Lung (tissue), 12 donors: Measurements from ENCODE around the gene MSL3. TPM values are rescaled to one million over a fixed set of nuclear protein-coding genes. Genes with fewer than 3 reads are reported as not detected.

Experiments
- ATAC-seq: fragments of 200-7000 bp; cut with Tn5 transposase; one replicate; pipeline ENCODE4 v1.9.1; 2020; ENCODE audit warnings: moderate number of reproducible peaks; ENCODE audit not compliant: insufficient read depth, low FRiP score
- DNase-seq, 3 donors: peaks; one replicate each; pipeline ENCODE4 v3.0.0-alpha.2; 2013 to 2017
- H3K27ac ChIP-seq, 2 donors: one replicate each; pipeline ENCODE4 v1.5.1; 2013; ENCODE audit warnings: mild to moderate bottlenecking in 2 of 2, moderate library complexity in 2 of 2, control low read depth in 1 of 2, inconsistent platforms in 1 of 2, low read depth in 1 of 2, low read length in 1 of 2
- H3K27me3 ChIP-seq, 3 donors: one replicate each; pipeline ENCODE4 v1.5.1; 2013; ENCODE audit warnings: low read length in 2 of 3; ENCODE audit not compliant: control insufficient read depth in 3 of 3, insufficient read depth in 3 of 3
- H3K36me3 ChIP-seq, 4 donors: one replicate each; pipeline ENCODE4 v1.5.1; 2013; ENCODE audit warnings: low read length in 4 of 4, mild to moderate bottlenecking in 1 of 4, moderate library complexity in 1 of 4; ENCODE audit not compliant: control insufficient read depth in 4 of 4, insufficient read depth in 4 of 4
- H3K4me1 ChIP-seq, 5 donors: one replicate each; pipeline ENCODE4 v1.5.1; 2013; ENCODE audit warnings: low read length in 5 of 5, mild to moderate bottlenecking in 2 of 5, moderate library complexity in 1 of 5; ENCODE audit not compliant: control insufficient read depth in 5 of 5, insufficient read depth in 5 of 5
- H3K4me3 ChIP-seq: one replicate; pipeline ENCODE4 v1.5.1; 2013; ENCODE audit warnings: mild to moderate bottlenecking, control low read depth, moderate library complexity
- H3K9ac ChIP-seq, 2 donors: one replicate each; pipeline ENCODE4 v1.5.1; 2013; ENCODE audit warnings: low read length in 2 of 2, control low read depth in 1 of 2; ENCODE audit not compliant: insufficient read depth in 1 of 2
- H3K9me3 ChIP-seq, 4 donors: one replicate each; pipeline ENCODE4 v1.5.1; 2013; ENCODE audit warnings: low read length in 3 of 4, mild to moderate bottlenecking in 1 of 4, moderate library complexity in 1 of 4; ENCODE audit not compliant: control insufficient read depth in 4 of 4, insufficient read depth in 3 of 4
- WGBS, 2 donors: extraction: QIAGEN DNeasy Blood & Tissue Kit; methylation state at CpG; one replicate each; pipeline ENCODE4 v1.1.7; 2013; 5-methylcytosine and 5-hydroxymethylcytosine counted together
- polyA plus RNA-seq, 2 donors: library from polyadenylated mRNA; stranded (reverse); fragments of 200-250 nt; gene quantifications; one replicate each; pipeline ENCODE4 v1.2.1, GENCODE V29; 2013
- total RNA-seq, 2 donors: library from RNA; depleted of rRNA in 1 of 2; stranded (reverse); fragments of >200 nt in 1 of 2; gene quantifications; one replicate each; pipeline ENCODE4 v1.2.1, GENCODE V29; 2014 to 2021
- TF ChIP-seq, protein P1 (sequence below): IDR thresholded peaks from 2 replicates; pipeline ENCODE4 v1.5.1; 2012; ENCODE audit warnings: mild to moderate bottlenecking; ENCODE audit errors: control extremely low read depth, extremely low read depth
- donor health status: control.
- donor health status: control.
- donor health status: Bipolar disorder and iron deficiency.
- donor health status: healthy.
- donor health status: DM: yes; HTN: yes; CAD: no.

Gene MSL3
- total and polyA plus RNA-seq, 4 donors = 28.2 to 39.7 (median 33.0) TPM

DNA sequence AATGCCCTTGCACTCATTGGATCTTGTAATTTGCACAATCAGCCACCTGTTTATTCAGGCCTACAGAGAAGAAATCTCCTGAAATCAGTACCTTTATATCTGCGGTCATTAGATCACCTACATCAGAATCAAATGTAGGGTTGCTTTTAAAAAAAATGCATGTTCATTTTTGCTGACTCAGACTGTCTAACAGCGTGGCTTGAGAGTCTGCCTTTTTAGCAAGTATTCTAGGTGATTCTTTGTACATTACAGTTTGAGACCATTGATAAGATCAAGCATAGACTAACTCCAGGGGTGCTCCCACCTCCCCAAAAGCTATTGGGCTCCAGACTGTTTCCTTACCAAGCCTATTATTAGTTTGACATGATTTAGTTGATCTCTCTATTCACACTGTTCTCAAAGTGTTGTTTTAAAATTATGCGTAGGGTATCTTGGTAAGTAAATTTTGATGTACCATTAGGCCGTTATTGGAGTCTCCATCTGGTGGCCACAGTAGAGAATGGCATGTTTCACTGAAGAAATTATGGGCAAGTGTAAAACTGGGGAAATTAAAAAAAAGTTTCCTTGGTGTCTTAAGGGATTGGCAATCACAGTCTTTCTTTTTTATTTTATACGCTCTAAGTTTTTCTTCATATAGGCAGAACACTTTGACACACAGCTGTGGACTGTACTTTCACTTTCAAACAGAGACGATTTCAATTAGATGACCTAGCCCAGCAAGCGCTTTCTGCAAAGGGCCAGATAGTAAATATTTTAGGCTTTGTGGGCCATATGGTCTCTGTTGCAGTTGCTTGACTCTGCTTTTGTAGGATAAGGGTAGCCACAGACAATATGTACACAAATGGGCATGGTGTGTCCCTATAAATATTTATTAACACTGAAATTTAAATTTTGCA is 33.7 kb upstream of the MSL3 start:
- WGBS, 2 donors = 53 to 59% methylated on average over 7 of the region's 7 CpGs
- H3K9ac ChIP-seq = no peak overlapping the region
- H3K4me3 ChIP-seq = no peak overlapping the region
- H3K9me3 ChIP-seq = no peaks in the 10 kb centered on the region
- DNase-seq = peak; percentile 30 to 56 (median 52)
- peaks cover 4 to 21% (median 6%) of the 10 kb centered on the region in 3 donors for H3K27me3 ChIP-seq
- H3K27ac ChIP-seq = no peak overlapping the region
- no peaks in the 10 kb centered on the region for H3K4me1 ChIP-seq
- H3K36me3 ChIP-seq = no peaks in the 10 kb centered on the region
- TF ChIP-seq, protein P1, sequence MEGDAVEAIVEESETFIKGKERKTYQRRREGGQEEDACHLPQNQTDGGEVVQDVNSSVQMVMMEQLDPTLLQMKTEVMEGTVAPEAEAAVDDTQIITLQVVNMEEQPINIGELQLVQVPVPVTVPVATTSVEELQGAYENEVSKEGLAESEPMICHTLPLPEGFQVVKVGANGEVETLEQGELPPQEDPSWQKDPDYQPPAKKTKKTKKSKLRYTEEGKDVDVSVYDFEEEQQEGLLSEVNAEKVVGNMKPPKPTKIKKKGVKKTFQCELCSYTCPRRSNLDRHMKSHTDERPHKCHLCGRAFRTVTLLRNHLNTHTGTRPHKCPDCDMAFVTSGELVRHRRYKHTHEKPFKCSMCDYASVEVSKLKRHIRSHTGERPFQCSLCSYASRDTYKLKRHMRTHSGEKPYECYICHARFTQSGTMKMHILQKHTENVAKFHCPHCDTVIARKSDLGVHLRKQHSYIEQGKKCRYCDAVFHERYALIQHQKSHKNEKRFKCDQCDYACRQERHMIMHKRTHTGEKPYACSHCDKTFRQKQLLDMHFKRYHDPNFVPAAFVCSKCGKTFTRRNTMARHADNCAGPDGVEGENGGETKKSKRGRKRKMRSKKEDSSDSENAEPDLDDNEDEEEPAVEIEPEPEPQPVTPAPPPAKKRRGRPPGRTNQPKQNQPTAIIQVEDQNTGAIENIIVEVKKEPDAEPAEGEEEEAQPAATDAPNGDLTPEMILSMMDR = peak; percentile 22
- ATAC-seq = no peak

DNA sequence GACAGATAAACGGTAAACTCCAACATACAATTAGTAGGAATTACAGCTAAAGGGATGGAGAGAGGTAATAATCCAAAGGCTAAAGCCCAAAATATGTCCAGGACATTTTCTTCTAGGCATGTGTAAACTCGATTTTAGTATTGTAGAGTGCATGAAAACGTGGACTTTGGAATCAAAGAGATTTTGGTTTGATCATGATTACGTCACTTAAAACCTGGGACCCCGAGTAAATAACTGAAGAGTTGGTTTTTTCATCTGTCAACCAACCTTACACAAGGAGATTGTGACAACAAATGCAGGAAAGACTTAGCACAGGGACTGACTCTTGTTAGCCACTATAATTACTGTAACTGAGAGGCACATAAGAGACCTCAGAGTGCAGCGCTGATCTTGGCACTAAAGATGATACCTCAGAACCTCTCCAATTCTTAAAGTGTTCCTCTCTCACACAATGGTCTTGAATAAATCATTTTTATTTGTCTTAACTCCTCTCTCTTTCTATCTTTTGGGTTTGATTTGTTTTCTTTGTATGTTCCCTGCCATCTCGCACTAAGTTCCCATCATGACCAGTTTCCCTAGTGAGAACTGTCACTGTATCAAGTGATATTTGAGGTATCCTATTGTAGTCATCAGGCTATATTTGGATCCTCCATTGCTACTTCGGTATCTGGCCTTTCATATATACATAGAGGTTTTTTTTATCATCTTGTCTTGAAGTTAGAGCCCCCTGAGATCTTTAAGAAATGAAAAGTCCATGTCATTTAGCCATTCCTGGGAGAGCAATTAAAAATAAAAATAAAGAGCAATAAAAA is 32.2 kb upstream of the MSL3 start:
- Histone ChIP-seq H3K4me1 (no peaks in the 10 kb centered on the region), H3K27me3 (peaks cover 4 to 25% (median 5%) of the 10 kb centered on the region in 3 donors), H3K9me3 (no peaks in the 10 kb centered on the region), H3K27ac (no peak overlapping the region), H3K4me3 (no peak overlapping the region), H3K36me3 (no peaks in the 10 kb centered on the region), H3K9ac (no peak overlapping the region)
- DNase-seq (no peak), ATAC-seq (no peak)
- TF ChIP-seq, protein P1 = no peak
- WGBS, 2 donors = 63 to 81% methylated on average over 8 of the region's 8 CpGs

DNA sequence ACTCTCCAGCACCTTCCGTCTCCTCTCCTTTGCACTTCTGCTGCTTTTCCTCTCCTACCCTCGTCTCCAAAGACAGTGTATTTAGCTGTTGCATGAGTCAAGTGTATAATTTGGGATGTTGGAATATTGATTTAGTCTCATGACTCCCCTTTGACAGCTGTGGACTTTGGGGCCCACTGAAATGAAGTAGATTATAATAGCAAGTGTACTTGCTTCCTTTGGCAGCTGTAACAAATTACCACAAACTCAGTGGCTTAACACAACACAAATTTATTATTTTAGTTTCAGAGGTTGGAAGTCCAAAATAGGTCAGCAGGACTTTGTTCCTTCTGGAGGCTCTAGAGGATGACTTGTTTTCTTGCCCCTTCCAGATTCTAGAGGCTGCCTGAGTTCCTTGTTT is 29.5 kb upstream of the MSL3 start:
- no peak overlapping the region for H3K27ac ChIP-seq
- WGBS, 2 donors = 61 to 76% methylated on average over 2 of the region's 2 CpGs
- TF ChIP-seq, protein P1 = no peak
- no peak overlapping the region for H3K4me3 ChIP-seq
- H3K9ac ChIP-seq = no peak overlapping the region
- no peak for ATAC-seq
- no peaks in the 10 kb centered on the region for H3K36me3 ChIP-seq
- no peaks in the 10 kb centered on the region for H3K4me1 ChIP-seq
- no peaks in the 10 kb centered on the region for H3K9me3 ChIP-seq
- peaks cover 4 to 26% (median 15%) of the 10 kb centered on the region in 3 donors for H3K27me3 ChIP-seq
- DNase-seq = no peak
